ENCODE measurements around the gene DACT1. TPM values are rescaled to one million over a fixed set of nuclear protein-coding genes. Genes with fewer than 3 reads are reported as not detected.

Gene DACT1
- total RNA-seq, 4 donors from 2014 or later: 10.1 to 34.6 (median 13.0) TPM

DNA sequence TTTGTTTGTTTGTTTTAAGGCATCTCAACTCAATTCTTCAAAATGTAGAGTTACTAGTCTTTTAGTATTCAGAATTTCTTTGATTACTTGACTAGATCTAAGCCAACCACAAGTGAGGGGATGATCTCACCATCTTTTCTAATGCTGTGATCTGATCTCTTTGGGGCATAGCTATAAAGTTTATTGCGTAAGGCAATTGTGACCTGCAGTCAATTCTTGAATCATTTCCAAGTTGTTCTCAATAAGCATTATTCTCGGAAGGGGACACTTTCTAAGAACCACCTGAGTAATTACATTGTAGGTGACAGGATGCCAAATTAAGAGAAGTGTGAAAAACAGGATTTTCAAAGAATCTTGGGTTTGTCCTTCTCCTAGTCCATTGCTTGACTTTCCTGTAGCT is 13.1 kb downstream of the DACT1 start:
- intact Hi-C loops (cut with DNase I): no loop called here
- Histone ChIP-seq H3K27ac (no peak overlapping the region), H3K36me3 (peaks cover 8 to 9% of the 10 kb centered on the region in 2 donors), H3K27me3 (no peaks in the 10 kb centered on the region), H3K9me3 (no peaks in the 10 kb centered on the region), H3K4me1 (no peaks in the 10 kb centered on the region), H3K4me3 (replicated peaks in 1 of 3) (no peak overlapping the region)
- no peak for TF ChIP-seq POLR2A (IDR thresholded peaks at IDR 0.05)
- DNase-seq: no peak
- 79 to 80% methylated on average over 2 of the region's 2 CpGs for WGBS, 2 donors

DNA sequence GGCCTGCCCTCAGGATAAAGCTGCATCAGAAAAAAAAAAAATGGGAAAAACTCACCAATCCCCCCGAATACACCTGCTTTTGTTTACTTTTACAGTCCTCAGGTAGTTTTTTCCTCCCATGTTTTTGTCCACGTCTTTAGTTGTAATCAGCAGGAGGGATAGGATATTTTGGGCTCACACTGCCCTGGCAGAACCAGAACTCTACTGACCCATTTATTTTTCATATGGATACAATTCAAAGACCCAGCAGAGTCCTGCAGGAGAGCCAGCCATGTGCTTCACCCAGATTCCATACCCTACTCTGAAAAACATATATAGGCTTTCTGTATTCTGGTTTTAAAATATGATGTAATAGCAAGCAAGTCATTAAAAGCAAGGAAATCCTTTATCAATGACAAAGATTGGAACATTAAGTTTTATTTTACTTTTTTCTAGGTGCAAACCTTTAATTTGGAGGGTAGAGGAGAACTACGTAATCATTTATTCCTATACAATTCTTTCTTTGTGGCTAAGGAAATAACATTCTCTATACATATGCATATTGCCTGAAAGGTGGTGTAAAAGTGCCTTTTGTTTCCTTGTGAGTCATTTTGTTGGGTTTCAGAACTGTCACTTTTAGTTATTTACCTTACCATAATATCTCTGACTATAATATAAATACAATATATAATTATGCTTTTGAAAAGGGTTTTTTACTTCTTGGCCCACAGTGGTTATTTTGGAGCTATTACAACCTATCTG is 19.1 kb downstream of the DACT1 start:
- TF ChIP-seq, protein P1, sequence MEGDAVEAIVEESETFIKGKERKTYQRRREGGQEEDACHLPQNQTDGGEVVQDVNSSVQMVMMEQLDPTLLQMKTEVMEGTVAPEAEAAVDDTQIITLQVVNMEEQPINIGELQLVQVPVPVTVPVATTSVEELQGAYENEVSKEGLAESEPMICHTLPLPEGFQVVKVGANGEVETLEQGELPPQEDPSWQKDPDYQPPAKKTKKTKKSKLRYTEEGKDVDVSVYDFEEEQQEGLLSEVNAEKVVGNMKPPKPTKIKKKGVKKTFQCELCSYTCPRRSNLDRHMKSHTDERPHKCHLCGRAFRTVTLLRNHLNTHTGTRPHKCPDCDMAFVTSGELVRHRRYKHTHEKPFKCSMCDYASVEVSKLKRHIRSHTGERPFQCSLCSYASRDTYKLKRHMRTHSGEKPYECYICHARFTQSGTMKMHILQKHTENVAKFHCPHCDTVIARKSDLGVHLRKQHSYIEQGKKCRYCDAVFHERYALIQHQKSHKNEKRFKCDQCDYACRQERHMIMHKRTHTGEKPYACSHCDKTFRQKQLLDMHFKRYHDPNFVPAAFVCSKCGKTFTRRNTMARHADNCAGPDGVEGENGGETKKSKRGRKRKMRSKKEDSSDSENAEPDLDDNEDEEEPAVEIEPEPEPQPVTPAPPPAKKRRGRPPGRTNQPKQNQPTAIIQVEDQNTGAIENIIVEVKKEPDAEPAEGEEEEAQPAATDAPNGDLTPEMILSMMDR (IDR thresholded peaks at IDR 0.05): no peak
- no peak for TF ChIP-seq POLR2A (IDR thresholded peaks at IDR 0.05)
- 73 to 86% methylated on average over 3 of the region's 3 CpGs for WGBS, 2 donors
- H3K9me3 ChIP-seq: no peaks in the 10 kb centered on the region

DNA sequence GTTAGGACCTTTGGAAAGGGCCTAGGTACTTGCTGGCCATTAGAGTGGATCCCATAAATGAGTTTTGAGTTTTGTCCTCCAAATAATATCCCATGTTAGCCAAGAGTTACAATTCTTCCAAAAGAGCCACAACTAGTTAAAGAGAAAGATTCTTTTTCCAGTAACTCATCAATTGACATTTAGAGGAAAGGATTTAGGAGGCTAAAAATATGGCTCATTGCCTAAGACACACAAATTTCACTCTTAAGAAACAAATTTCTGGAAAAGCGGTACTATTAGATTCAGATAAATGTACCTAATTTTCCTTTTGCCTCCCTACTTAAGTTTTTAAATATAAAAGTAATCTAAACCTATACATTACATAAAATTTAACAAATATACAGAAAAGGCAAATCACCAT is 21.3 kb downstream of the DACT1 start:
- no peak for DNase-seq
- H3K4me1 ChIP-seq: peaks cover 0 to 6% of the 10 kb centered on the region in 2 donors
- 86 to 88% methylated on average over 1 of the region's 1 CpG for WGBS, 2 donors
- intact Hi-C loops (cut with DNase I): no loop called here
- H3K27me3 ChIP-seq: no peaks in the 10 kb centered on the region
- TF ChIP-seq, protein P1 (IDR thresholded peaks at IDR 0.05): no peak
- TF ChIP-seq POLR2A (IDR thresholded peaks at IDR 0.05): no peak
- H3K9me3 ChIP-seq: no peaks in the 10 kb centered on the region
- H3K4me3 ChIP-seq (replicated peaks in 1 of 3): no peak overlapping the region
- no peak overlapping the region for H3K27ac ChIP-seq
- H3K36me3 ChIP-seq: no peaks in the 10 kb centered on the region

More for the DNA sequence above, 19.1 kb downstream of the DACT1 start:
- Histone ChIP-seq H3K4me3 (replicated peaks in 1 of 3) (no peak overlapping the region), H3K4me1 (no peaks in the 10 kb centered on the region), H3K27ac (no peak overlapping the region), H3K27me3 (no peaks in the 10 kb centered on the region), H3K36me3 (no peaks in the 10 kb centered on the region)
- intact Hi-C loops (cut with DNase I): no loop called here
- no peak for DNase-seq

DNA sequence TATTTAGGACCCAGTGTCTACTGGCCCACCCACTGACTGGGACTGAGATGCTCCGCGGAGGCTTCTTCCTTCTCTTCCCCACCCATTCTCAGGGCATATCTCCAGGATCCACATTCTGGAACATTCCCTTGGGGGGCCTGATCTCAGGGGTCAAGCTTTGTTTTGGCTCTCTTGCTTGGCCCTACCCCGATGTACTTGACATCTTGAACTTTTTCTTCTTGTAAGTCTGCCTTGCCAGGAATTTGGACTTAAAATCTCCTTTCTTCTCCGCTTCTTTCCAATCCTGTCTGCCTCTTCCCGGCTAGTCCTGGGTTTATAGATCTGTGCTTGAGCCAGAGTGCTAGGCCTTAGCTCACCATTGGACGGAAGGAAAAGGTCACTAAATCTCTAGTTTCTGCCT is 22.1 kb downstream of the DACT1 start:
- TF ChIP-seq, protein P1 (IDR thresholded peaks at IDR 0.05): no peak
- TF ChIP-seq POLR2A (IDR thresholded peaks at IDR 0.05): no peak
- DNase-seq: no peak
- H3K36me3 ChIP-seq: no peaks in the 10 kb centered on the region
- H3K27ac ChIP-seq: no peak overlapping the region
- 75 to 81% methylated on average over 6 of the region's 6 CpGs for WGBS, 2 donors
- H3K27me3 ChIP-seq: no peaks in the 10 kb centered on the region
- intact Hi-C loops (cut with DNase I): no loop called here
- no peaks in the 10 kb centered on the region for H3K9me3 ChIP-seq
- peaks cover 0 to 6% of the 10 kb centered on the region in 2 donors for H3K4me1 ChIP-seq
- no peak overlapping the region for H3K4me3 ChIP-seq (replicated peaks in 1 of 3)

DNA sequence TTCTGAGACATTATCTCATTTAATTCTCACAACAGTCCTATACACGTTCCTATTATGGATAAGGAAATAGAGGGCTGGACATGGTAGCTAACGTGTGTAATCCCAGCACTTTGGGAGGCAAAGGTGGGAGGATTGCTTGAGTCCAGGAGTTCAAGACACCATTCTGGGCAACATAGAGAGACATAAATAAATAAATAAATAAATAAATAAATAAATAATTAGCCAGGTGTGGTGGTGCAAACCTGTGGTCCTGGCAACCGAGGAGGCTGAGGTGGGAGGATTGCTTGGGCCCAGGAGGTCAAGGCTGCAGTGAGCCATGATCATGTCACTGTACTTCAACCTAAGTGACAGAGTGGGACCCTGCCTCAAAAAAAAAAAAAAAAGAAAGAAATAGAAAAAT is 22.6 kb downstream of the DACT1 start:
- Histone ChIP-seq H3K27me3 (no peaks in the 10 kb centered on the region), H3K9me3 (no peaks in the 10 kb centered on the region), H3K36me3 (no peaks in the 10 kb centered on the region), H3K4me1 (peaks cover 0 to 6% of the 10 kb centered on the region in 2 donors), H3K27ac (no peak overlapping the region), H3K4me3 (replicated peaks in 1 of 3) (no peak overlapping the region)
- intact Hi-C loops (cut with DNase I): no loop called here
- TF ChIP-seq, protein P1 (IDR thresholded peaks at IDR 0.05): no peak
- no peak for TF ChIP-seq POLR2A (IDR thresholded peaks at IDR 0.05)
- WGBS, 2 donors: 81 to 90% methylated on average over 3 of the region's 3 CpGs
- DNase-seq: no peak

Measured in thyroid gland (tissue), 4 donors.